GM23338 (cell line): ENCODE results near the gene OR12D2. TPM values are rescaled to one million over a fixed set of nuclear protein-coding genes. Genes with fewer than 3 reads are reported as not detected.
"Not testable (repeated sequence)": the region's sequence is repeated elsewhere in the genome, so short reads cannot be mapped to it uniquely, and the experiment has no call there.

Experiments used
- ATAC-seq: fragments of 200-7000 bp; cut with Tn5 transposase; 3 replicates; pipeline ENCODE4 v1.9.1; 2020
- DNase-seq: peaks from one replicate; pipeline ENCODE4 v3.0.0-alpha.2; 2015; ENCODE audit warnings: low spot score
- H2AFZ ChIP-seq: fragments of 200-600 bp; sonication (generic); 2 replicates; pipeline ENCODE4 v1.8.0; 2016; ENCODE audit warnings: antibody characterized with exemption, mild to moderate bottlenecking, moderate library complexity
- H3F3A ChIP-seq: fragments of 200-600 bp; sonication (generic); replicated peaks from 2 replicates; pipeline ENCODE4 v1.8.0; 2017; ENCODE audit warnings: antibody characterized with exemption, mixed run types, low read depth
- H3K27ac ChIP-seq: fragments of 200-600 bp; sonication (generic); 2 replicates; pipeline ENCODE4 v1.6.1; 2016; ENCODE audit warnings: low read depth
- H3K27me3 ChIP-seq: fragments of 200-600 bp; sonication (generic); 2 replicates; pipeline ENCODE4 v1.8.0; 2016; ENCODE audit warnings: mild to moderate bottlenecking, mixed run types, moderate library complexity; ENCODE audit not compliant: insufficient read depth
- H3K36me3 ChIP-seq: fragments of 200-600 bp; sonication (generic); 2 replicates; pipeline ENCODE4 v1.8.0; 2016; ENCODE audit warnings: mild to moderate bottlenecking; ENCODE audit not compliant: insufficient read depth
- H3K4me1 ChIP-seq: fragments of 200-600 bp; sonication (generic); 2 replicates; pipeline ENCODE4 v1.8.0; 2016; ENCODE audit warnings: mild to moderate bottlenecking, moderate library complexity; ENCODE audit not compliant: insufficient read depth
- H3K4me2 ChIP-seq: fragments of 200-600 bp; sonication (generic); 2 replicates; pipeline ENCODE4 v1.7.1; 2017; ENCODE audit warnings: mixed run types
- H3K4me3 ChIP-seq: fragments of 200-600 bp; sonication (generic); 2 replicates; pipeline ENCODE4 v1.6.1; 2016; ENCODE audit warnings: mixed run types
- H3K79me2 ChIP-seq: fragments of 200-600 bp; sonication (generic); replicated peaks from 2 replicates; pipeline ENCODE4 v1.8.0; 2017; ENCODE audit warnings: mild to moderate bottlenecking; ENCODE audit not compliant: insufficient read depth
- H3K9me2 ChIP-seq: fragments of 200-600 bp; sonication (generic); 2 replicates; pipeline ENCODE4 v1.8.0; 2017; ENCODE audit not compliant: insufficient read depth
- H4K20me1 ChIP-seq: fragments of 200-600 bp; sonication (generic); replicated peaks from 2 replicates; pipeline ENCODE4 v1.8.0; 2017; ENCODE audit warnings: mild to moderate bottlenecking; ENCODE audit not compliant: insufficient read depth
- H3K27ac Mint-ChIP-seq: 2 replicates; pipeline ENCODE4 v1.8.0; 2020; ENCODE audit warnings: inconsistent platforms, mild to moderate bottlenecking, moderate library complexity, mixed read lengths
- H3K27me3 Mint-ChIP-seq: 3 replicates; pipeline ENCODE4 v1.8.0; 2022; ENCODE audit warnings: low read depth, mild to moderate bottlenecking, moderate library complexity, mixed read lengths, inconsistent platforms; ENCODE audit not compliant: insufficient read depth, poor library complexity
- H3K36me3 Mint-ChIP-seq: 3 replicates; pipeline ENCODE4 v1.8.0; 2021; ENCODE audit warnings: low read depth, mild to moderate bottlenecking, inconsistent platforms, moderate library complexity, mixed read lengths
- H3K4me1 Mint-ChIP-seq: 3 replicates; pipeline ENCODE4 v1.8.0; 2020; ENCODE audit warnings: mild to moderate bottlenecking, inconsistent platforms, mixed read lengths
- H3K4me3 Mint-ChIP-seq: 3 replicates; pipeline ENCODE4 v1.8.0; 2021; ENCODE audit warnings: moderate library complexity, mild to moderate bottlenecking, inconsistent platforms, mixed read lengths
- H3K9me3 Mint-ChIP-seq: 3 replicates; pipeline ENCODE4 v1.8.0; 2020; ENCODE audit warnings: moderate library complexity, mild to moderate bottlenecking, inconsistent platforms, mixed read lengths
- CREB1 ChIP-seq: fragments of 250-450 bp; sonication (Bioruptor Pico); IDR thresholded peaks from 2 replicates; pipeline ENCODE4 v1.5.0; 2020; ENCODE audit warnings: low read depth, mild to moderate bottlenecking, moderate library complexity
- EZH2phosphoT487 ChIP-seq: fragments of 200-600 bp; sonication (generic); IDR thresholded peaks from one replicate; pipeline ENCODE4 v1.8.1; 2018; ENCODE audit warnings: antibody characterized with exemption; ENCODE audit not compliant: unreplicated experiment
- JUNB ChIP-seq: IDR thresholded peaks from one replicate; pipeline ENCODE4 v1.6.1; 2016; ENCODE audit warnings: antibody characterized with exemption; ENCODE audit not compliant: unreplicated experiment
- NANOG ChIP-seq: IDR thresholded peaks from 2 replicates; pipeline ENCODE4 v1.6.1; 2016; ENCODE audit warnings: antibody characterized with exemption, borderline replicate concordance
- STAT1 ChIP-seq: IDR thresholded peaks from one replicate; pipeline ENCODE4 v1.6.1; 2016; ENCODE audit warnings: antibody characterized with exemption; ENCODE audit not compliant: unreplicated experiment
- ZNF114 ChIP-seq: fragments of 250-450 bp; sonication (Bioruptor Pico); IDR thresholded peaks from 2 replicates; pipeline ENCODE4 v1.5.0; 2020; ENCODE audit warnings: mild to moderate bottlenecking, moderate library complexity
- ZNF331 ChIP-seq: fragments of 250-450 bp; sonication (Bioruptor Pico); IDR thresholded peaks from 2 replicates; pipeline ENCODE4 v1.5.0; 2020; ENCODE audit warnings: low read depth, mild to moderate bottlenecking, moderate library complexity
- polyA plus RNA-seq: library from polyadenylated mRNA; unstranded; fragments of >200 nt; fragmentation: Nextera tagmentation; extraction: Ambion mirVana; gene quantifications from 2 replicates; pipeline ENCODE4 v1.2.1, GENCODE V29; 2016
- total RNA-seq: library from RNA; depleted of rRNA; stranded (reverse); fragments of >200 nt; shearing (Covaris generic); gene quantifications from 2 replicates; pipeline ENCODE4 v1.2.3, GENCODE V29; 2014; rRNA removed
- TF ChIP-seq, protein P1 (sequence below): IDR thresholded peaks from 2 replicates; pipeline ENCODE4 v1.6.1; 2016; ENCODE audit warnings: antibody characterized with exemption

The OR12D2 gene
- total and polyA plus RNA-seq, 2 experiments from 2014 or later = not detected

- TF ChIP-seq, protein P1, sequence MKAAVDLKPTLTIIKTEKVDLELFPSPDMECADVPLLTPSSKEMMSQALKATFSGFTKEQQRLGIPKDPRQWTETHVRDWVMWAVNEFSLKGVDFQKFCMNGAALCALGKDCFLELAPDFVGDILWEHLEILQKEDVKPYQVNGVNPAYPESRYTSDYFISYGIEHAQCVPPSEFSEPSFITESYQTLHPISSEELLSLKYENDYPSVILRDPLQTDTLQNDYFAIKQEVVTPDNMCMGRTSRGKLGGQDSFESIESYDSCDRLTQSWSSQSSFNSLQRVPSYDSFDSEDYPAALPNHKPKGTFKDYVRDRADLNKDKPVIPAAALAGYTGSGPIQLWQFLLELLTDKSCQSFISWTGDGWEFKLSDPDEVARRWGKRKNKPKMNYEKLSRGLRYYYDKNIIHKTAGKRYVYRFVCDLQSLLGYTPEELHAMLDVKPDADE = no peak
- TF ChIP-seq EZH2phosphoT487 (no peak), NANOG (no peak), CREB1 (CRISPR knock-in tag) (no peak), STAT1 (no peak), JUNB (no peak), ZNF114 (CRISPR knock-in tag) (no peak), ZNF331 (no peak)
These were observed 47.3 kb downstream of the OR12D2 start (continued) for GRCh38 chr6:29442719-29443118.

GRCh38 chr6:29444031-29444430, 48.6 kb downstream of the OR12D2 start:
- not testable (repeated sequence) for H3K27ac Mint-ChIP-seq, H4K20me1 ChIP-seq, H3K27ac ChIP-seq, H3K4me3 Mint-ChIP-seq, H2AFZ ChIP-seq, DNase-seq, H3K4me3 ChIP-seq, H3K4me2 ChIP-seq, H3K79me2 ChIP-seq, ATAC-seq, H3K36me3 Mint-ChIP-seq, H3K27me3 Mint-ChIP-seq, H3K36me3 ChIP-seq, H3K27me3 ChIP-seq, H3F3A ChIP-seq
- Histone ChIP-seq H3K9me2 (peaks cover 11% of the 10 kb centered on the region), H3K4me1 (peaks cover 15% of the 10 kb centered on the region)
- Mint-ChIP-seq H3K4me1 (peaks cover 15% of the 10 kb centered on the region), H3K9me3 (peaks cover 15% of the 10 kb centered on the region)

Other genes with a start within 250 kb of the OR12D2 start
- not detected in 2 replicates for gene OR2J2, start 224.7 kb upstream of the OR12D2 start, total RNA-seq
- not detected in 2 replicates for gene OR2J2, start 224.7 kb upstream of the OR12D2 start, polyA plus RNA-seq
- not detected in 2 replicates for gene OR14J1, start 93.9 kb upstream of the OR12D2 start, total RNA-seq
- not detected in 2 replicates for gene OR14J1, start 93.9 kb upstream of the OR12D2 start, polyA plus RNA-seq
- not detected in 2 replicates for gene OR5V1, start 26.8 kb upstream of the OR12D2 start, total RNA-seq
- not detected in 2 replicates for gene OR5V1, start 26.8 kb upstream of the OR12D2 start, polyA plus RNA-seq
- not detected in 2 replicates for gene OR12D3, start 20.3 kb upstream of the OR12D2 start, total RNA-seq
- gene OR12D3, start 20.3 kb upstream of the OR12D2 start, polyA plus RNA-seq = not detected in 2 replicates
- not detected in 2 replicates for gene OR12D1, start 19.3 kb downstream of the OR12D2 start, total RNA-seq
- gene OR12D1, start 19.3 kb downstream of the OR12D2 start, polyA plus RNA-seq = not detected in 2 replicates
- not detected in 2 replicates for gene OR10C1, start 43.7 kb downstream of the OR12D2 start, total RNA-seq
- not detected in 2 replicates for gene OR10C1, start 43.7 kb downstream of the OR12D2 start, polyA plus RNA-seq
- not detected in 2 replicates for gene OR11A1, start 61.4 kb downstream of the OR12D2 start, total RNA-seq
- not detected in 2 replicates for gene OR11A1, start 61.4 kb downstream of the OR12D2 start, polyA plus RNA-seq
- not detected in 2 replicates for gene OR2H1, start 61.5 kb downstream of the OR12D2 start, total RNA-seq
- not detected in 2 replicates for gene OR2H1, start 61.5 kb downstream of the OR12D2 start, polyA plus RNA-seq
- not detected in 2 replicates for gene MAS1L, start 92.3 kb downstream of the OR12D2 start, total RNA-seq
- not detected in 2 replicates for gene MAS1L, start 92.3 kb downstream of the OR12D2 start, polyA plus RNA-seq
- not detected in 2 replicates for gene UBD, start 164.1 kb downstream of the OR12D2 start, total RNA-seq
- gene UBD, start 164.1 kb downstream of the OR12D2 start, polyA plus RNA-seq = not detected in 2 replicates
- gene OR2H2, start 189.5 kb downstream of the OR12D2 start, total RNA-seq = not detected in 2 replicates
- gene OR2H2, start 189.5 kb downstream of the OR12D2 start, polyA plus RNA-seq = 0.83 and 0.86 TPM in 2 replicates
- gene GABBR1, start 237.6 kb downstream of the OR12D2 start, total RNA-seq = 50.2 and 78.9 TPM in 2 replicates
- gene GABBR1, start 237.6 kb downstream of the OR12D2 start, polyA plus RNA-seq = 36.6 and 42.8 TPM in 2 replicates